ENCODE data around the gene ABL1.
"Not testable (repeated sequence)": the region's sequence is repeated elsewhere in the genome, so short reads cannot be mapped to it uniquely, and the experiment has no call there.

ABL1 gene

GRCh38 chr9:130905125-130905901 lies 70.3 kb downstream of the ABL1 start:
- no peak for DNase-seq

GRCh38 chr9:130905902-130906734 lies 71.1 kb downstream of the ABL1 start:
- no peak for DNase-seq

- DNase-seq = no peak
Measured at GRCh38 chr9:130906735-130907416, 71.8 kb downstream of the ABL1 start.

- DNase-seq = no peak
Measured at GRCh38 chr9:130908146-130908877, 73.3 kb downstream of the ABL1 start.

- DNase-seq = no peak
Measured at GRCh38 chr9:130908878-130909355, 73.9 kb downstream of the ABL1 start.

GRCh38 chr9:130910041-130910440 lies 75.0 kb downstream of the ABL1 start:
- not testable (repeated sequence) for DNase-seq

- DNase-seq = not testable (repeated sequence)
Measured at GRCh38 chr9:130910670-130911069, 75.6 kb downstream of the ABL1 start.

- no peak for DNase-seq
Measured at GRCh38 chr9:130911254-130912049, 76.4 kb downstream of the ABL1 start.

GRCh38 chr9:130912932-130913598 lies 78.0 kb downstream of the ABL1 start:
- DNase-seq = no peak

GRCh38 chr9:130913599-130914416 lies 78.8 kb downstream of the ABL1 start:
- DNase-seq = no peak

GRCh38 chr9:130914417-130915095 lies 79.5 kb downstream of the ABL1 start:
- DNase-seq = no peak

GRCh38 chr9:130915096-130915447 lies 80.0 kb downstream of the ABL1 start:
- no peak for DNase-seq

GRCh38 chr9:130917168-130917960 lies 82.3 kb downstream of the ABL1 start:
- no peak for DNase-seq

- no peak for DNase-seq
Measured at GRCh38 chr9:130918101-130918825, 83.2 kb downstream of the ABL1 start.

- no peak for DNase-seq
Measured at GRCh38 chr9:130918826-130919558, 83.9 kb downstream of the ABL1 start.

- no peak for DNase-seq
Measured at GRCh38 chr9:130919559-130920145, 84.6 kb downstream of the ABL1 start.

- DNase-seq = no peak
Measured at GRCh38 chr9:130920233-130920632, 85.2 kb downstream of the ABL1 start.
